CD4-positive, alpha-beta T cell (primary cell): ENCODE results near the gene WFIKKN1. TPM values are rescaled to one million over a fixed set of nuclear protein-coding genes. Genes with fewer than 3 reads are reported as not detected.
A peak's percentile ranks its signal among the peaks of the same experiment; 100 is the strongest.

Experiments
- ATAC-seq: fragments of 200-7000 bp; cut with Tn5 transposase; one replicate; pipeline ENCODE4 v1.10.0; 2022; ENCODE audit warnings: mild to moderate bottlenecking; ENCODE audit not compliant: poor library complexity
- CTCF ChIA-PET: fragments of 350-600 bp; sonication (Branson Sonifier 250); formaldehyde crosslinking; loops from one replicate; lab custom pipeline; 2021; ENCODE audit warnings: antibody characterized with exemption, inconsistent platforms; lab: Charles Lee
- POLR2A ChIA-PET: fragments of 350-600 bp; sonication (Branson Sonifier 250); formaldehyde crosslinking; loops from one replicate; lab custom pipeline; 2021; ENCODE audit warnings: antibody characterized with exemption, inconsistent platforms; lab: Charles Lee
- DNase-seq, 14 experiments: peaks; one replicate each; pipeline ENCODE4 v3.0.0-alpha.2; 2013 to 2020; ENCODE audit warnings: mixed read lengths in 2 of 14
- H3K27ac ChIP-seq, 2 donors: one replicate each; pipeline versions ENCODE4 v1.5.1 to v1.7.0; 2013; ENCODE audit warnings: low read length in 2 of 2, low read depth in 1 of 2, mild to moderate bottlenecking in 1 of 2
- H3K27me3 ChIP-seq, 2 experiments: 1 replicate in 1 of 2; 2 replicates in 1 of 2; pipeline versions ENCODE4 v1.6.1 to v1.7.0; 2013; ENCODE audit warnings: low read length in 2 of 2, control low read depth in 1 of 2, mild to moderate bottlenecking in 1 of 2, moderate library complexity in 1 of 2; ENCODE audit not compliant: insufficient read depth in 2 of 2, control insufficient read depth in 1 of 2
- H3K36me3 ChIP-seq: one replicate; pipeline ENCODE4 v1.6.1; 2013; ENCODE audit warnings: low read length, control low read depth; ENCODE audit not compliant: insufficient read depth
- H3K4me1 ChIP-seq: one replicate; pipeline ENCODE4 v1.6.1; 2013; ENCODE audit warnings: low read length, control low read depth; ENCODE audit not compliant: insufficient read depth
- H3K4me3 ChIP-seq: one replicate; pipeline ENCODE4 v1.5.1; 2013; ENCODE audit warnings: mild to moderate bottlenecking, low read length, moderate library complexity
- H3K9me3 ChIP-seq, 2 experiments: 1 replicate in 1 of 2; 2 replicates in 1 of 2; pipeline versions ENCODE4 v1.6.1 to v1.7.0; 2013; ENCODE audit warnings: low read length in 2 of 2, mild to moderate bottlenecking in 2 of 2, control low read depth in 1 of 2, moderate library complexity in 1 of 2; ENCODE audit not compliant: control insufficient read depth in 1 of 2, insufficient read depth in 1 of 2
- H3K27ac Mint-ChIP-seq: one replicate; pipeline ENCODE4 v1.8.0; 2020; ENCODE audit warnings: mixed read lengths
- H3K27me3 Mint-ChIP-seq: one replicate; pipeline ENCODE4 v1.8.0; 2021; ENCODE audit warnings: mixed read lengths
- H3K36me3 Mint-ChIP-seq: one replicate; pipeline ENCODE4 v1.8.0; 2021; ENCODE audit warnings: low read depth, mixed read lengths
- H3K4me1 Mint-ChIP-seq: one replicate; pipeline ENCODE4 v1.8.0; 2021; ENCODE audit warnings: low read depth, mixed read lengths
- H3K4me3 Mint-ChIP-seq: one replicate; pipeline ENCODE4 v1.8.0; 2020; ENCODE audit warnings: mild to moderate bottlenecking, mixed read lengths
- H3K9me3 Mint-ChIP-seq: one replicate; pipeline ENCODE4 v1.8.0; 2020; ENCODE audit warnings: mixed read lengths
- intact Hi-C, 2 experiments: fragments of 100-400 bp; cut with DNase I in 1 of 2; cut with micrococcal nuclease in 1 of 2; formaldehyde crosslinking; loops; one replicate each; pipeline versions ENCODE4 v1.15.1 to v1.9.0; 2023 to 2025; cut with DNase I, micrococcal nuclease
- total RNA-seq, 174 experiments: library from RNA in 2 of 174; stranded (reverse) in 2 of 174; gene quantifications; one replicate each; pipeline ENCODE4 v1.2.3 and lab custom pipeline; 2021 to 2026
- TF ChIP-seq, protein P1 (sequence below): fragments of 200-600 bp; IDR thresholded peaks from one replicate; pipeline ENCODE4 v1.8.0; 2022; ENCODE audit warnings: antibody characterized with exemption, mild to moderate bottlenecking

WFIKKN1 gene
- total RNA-seq, 2 experiments from 2014 or later, result 0.64 to 0.99 TPM

DNA sequence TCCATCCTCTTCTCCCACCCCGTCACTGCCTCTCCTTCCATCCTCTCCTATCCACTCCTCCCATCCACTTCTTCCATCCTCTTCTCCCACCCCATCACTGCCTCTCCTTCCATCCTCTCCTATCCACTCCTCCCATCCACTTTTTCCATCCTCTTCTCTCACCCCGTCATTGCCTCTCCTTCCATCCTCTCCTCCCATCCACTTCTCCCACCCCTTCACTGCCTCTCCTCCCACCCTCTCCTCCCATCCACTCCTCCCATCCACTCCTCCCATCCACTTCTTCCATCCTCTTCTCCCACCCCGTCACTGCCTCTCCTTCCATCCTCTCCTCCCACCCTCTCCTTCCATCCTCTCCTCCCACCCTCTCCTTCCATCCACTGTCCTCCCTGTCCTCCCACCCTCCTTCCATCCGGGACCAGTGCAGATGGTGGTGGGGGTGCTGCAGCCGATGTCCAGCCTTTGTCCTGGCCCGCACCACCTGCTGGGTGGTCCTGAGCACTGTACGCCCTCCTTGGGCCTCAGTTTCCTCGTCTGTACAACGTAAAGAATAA, 1.1 kb downstream of the WFIKKN1 start:
- ATAC-seq (no peak), DNase-seq (no peak)
- Mint-ChIP-seq H3K27ac (no peak overlapping the region), H3K27me3 (peaks cover 6% of the 10 kb centered on the region), H3K4me3 (no peak overlapping the region), H3K4me1 (peaks cover 7% of the 10 kb centered on the region), H3K36me3 (peaks cover 9% of the 10 kb centered on the region), H3K9me3 (no peaks in the 10 kb centered on the region)
- intact Hi-C loops, result no loop called here
- Histone ChIP-seq H3K27ac (no peak overlapping the region), H3K27me3 (no peaks in the 10 kb centered on the region), H3K4me3 (no peak overlapping the region), H3K36me3 (peaks cover 3% of the 10 kb centered on the region), H3K4me1 (peaks cover 28% of the 10 kb centered on the region), H3K9me3 (no peaks in the 10 kb centered on the region)
- ChIA-PET CTCF (no interaction called here), POLR2A (no interaction called here)
- TF ChIP-seq, protein P1, sequence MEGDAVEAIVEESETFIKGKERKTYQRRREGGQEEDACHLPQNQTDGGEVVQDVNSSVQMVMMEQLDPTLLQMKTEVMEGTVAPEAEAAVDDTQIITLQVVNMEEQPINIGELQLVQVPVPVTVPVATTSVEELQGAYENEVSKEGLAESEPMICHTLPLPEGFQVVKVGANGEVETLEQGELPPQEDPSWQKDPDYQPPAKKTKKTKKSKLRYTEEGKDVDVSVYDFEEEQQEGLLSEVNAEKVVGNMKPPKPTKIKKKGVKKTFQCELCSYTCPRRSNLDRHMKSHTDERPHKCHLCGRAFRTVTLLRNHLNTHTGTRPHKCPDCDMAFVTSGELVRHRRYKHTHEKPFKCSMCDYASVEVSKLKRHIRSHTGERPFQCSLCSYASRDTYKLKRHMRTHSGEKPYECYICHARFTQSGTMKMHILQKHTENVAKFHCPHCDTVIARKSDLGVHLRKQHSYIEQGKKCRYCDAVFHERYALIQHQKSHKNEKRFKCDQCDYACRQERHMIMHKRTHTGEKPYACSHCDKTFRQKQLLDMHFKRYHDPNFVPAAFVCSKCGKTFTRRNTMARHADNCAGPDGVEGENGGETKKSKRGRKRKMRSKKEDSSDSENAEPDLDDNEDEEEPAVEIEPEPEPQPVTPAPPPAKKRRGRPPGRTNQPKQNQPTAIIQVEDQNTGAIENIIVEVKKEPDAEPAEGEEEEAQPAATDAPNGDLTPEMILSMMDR, result no peak

DNA sequence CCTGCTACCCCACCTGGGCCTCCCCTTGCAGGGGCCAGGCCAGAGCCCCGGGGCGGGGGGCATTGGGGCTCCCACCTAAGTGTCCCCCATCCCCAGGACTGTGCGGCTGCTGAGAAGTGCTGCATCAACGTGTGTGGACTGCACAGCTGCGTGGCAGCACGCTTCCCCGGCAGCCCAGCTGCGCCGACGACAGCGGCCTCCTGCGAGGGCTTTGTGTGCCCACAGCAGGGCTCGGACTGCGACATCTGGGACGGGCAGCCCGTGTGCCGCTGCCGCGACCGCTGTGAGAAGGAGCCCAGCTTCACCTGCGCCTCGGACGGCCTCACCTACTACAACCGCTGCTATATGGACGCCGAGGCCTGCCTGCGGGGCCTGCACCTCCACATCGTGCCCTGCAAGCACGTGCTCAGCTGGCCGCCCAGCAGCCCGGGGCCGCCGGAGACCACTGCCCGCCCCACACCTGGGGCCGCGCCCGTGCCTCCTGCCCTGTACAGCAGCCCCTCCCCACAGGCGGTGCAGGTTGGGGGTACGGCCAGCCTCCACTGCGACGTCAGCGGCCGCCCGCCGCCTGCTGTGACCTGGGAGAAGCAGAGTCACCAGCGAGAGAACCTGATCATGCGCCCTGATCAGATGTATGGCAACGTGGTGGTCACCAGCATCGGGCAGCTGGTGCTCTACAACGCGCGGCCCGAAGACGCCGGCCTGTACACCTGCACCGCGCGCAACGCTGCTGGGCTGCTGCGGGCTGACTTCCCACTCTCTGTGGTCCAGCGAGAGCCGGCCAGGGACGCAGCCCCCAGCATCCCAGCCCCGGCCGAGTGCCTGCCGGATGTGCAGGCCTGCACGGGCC, 1.9 kb downstream of the WFIKKN1 start:
- Mint-ChIP-seq H3K9me3 (no peaks in the 10 kb centered on the region), H3K36me3 (peaks cover 9% of the 10 kb centered on the region), H3K27me3 (peaks cover 6% of the 10 kb centered on the region), H3K4me3 (no peak overlapping the region), H3K27ac (no peak overlapping the region), H3K4me1 (peaks cover 8% of the 10 kb centered on the region)
- intact Hi-C loops, result no loop called here
- H3K27me3 ChIP-seq, result no peaks in the 10 kb centered on the region
- H3K4me1 ChIP-seq, result peaks cover 34% of the 10 kb centered on the region
- ChIA-PET CTCF (no interaction called here), POLR2A (no interaction called here)
- peaks cover 0 to 6% of the 10 kb centered on the region in 2 experiments for H3K9me3 ChIP-seq
- H3K4me3 ChIP-seq, result no peak overlapping the region
- no peaks in the 10 kb centered on the region for H3K36me3 ChIP-seq
- ATAC-seq (no peak), DNase-seq (peak in 1 of 14 experiments; percentile 42)
- TF ChIP-seq, protein P1, result no peak
- H3K27ac ChIP-seq, result no peak overlapping the region

DNA sequence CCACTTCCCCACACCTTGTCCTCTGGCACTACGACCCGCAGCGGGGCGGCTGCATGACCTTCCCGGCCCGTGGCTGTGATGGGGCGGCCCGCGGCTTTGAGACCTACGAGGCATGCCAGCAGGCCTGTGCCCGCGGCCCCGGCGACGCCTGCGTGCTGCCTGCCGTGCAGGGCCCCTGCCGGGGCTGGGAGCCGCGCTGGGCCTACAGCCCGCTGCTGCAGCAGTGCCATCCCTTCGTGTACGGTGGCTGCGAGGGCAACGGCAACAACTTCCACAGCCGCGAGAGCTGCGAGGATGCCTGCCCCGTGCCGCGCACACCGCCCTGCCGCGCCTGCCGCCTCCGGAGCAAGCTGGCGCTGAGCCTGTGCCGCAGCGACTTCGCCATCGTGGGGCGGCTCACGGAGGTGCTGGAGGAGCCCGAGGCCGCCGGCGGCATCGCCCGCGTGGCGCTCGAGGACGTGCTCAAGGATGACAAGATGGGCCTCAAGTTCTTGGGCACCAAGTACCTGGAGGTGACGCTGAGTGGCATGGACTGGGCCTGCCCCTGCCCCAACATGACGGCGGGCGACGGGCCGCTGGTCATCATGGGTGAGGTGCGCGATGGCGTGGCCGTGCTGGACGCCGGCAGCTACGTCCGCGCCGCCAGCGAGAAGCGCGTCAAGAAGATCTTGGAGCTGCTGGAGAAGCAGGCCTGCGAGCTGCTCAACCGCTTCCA, 2.7 kb downstream of the WFIKKN1 start:
- Mint-ChIP-seq H3K27me3 (peaks cover 6% of the 10 kb centered on the region), H3K36me3 (peaks cover 9% of the 10 kb centered on the region), H3K27ac (no peak overlapping the region), H3K4me3 (peak overlapping the region; percentile 79), H3K4me1 (peaks cover 8% of the 10 kb centered on the region), H3K9me3 (no peaks in the 10 kb centered on the region)
- no peak overlapping the region for H3K27ac ChIP-seq
- TF ChIP-seq, protein P1, result no peak
- intact Hi-C loops, result no loop called here
- ChIA-PET CTCF (no interaction called here), POLR2A (no interaction called here)
- H3K4me1 ChIP-seq, result peaks cover 36% of the 10 kb centered on the region
- ATAC-seq (no peak), DNase-seq (no peak)
- no peaks in the 10 kb centered on the region for H3K27me3 ChIP-seq
- no peaks in the 10 kb centered on the region for H3K36me3 ChIP-seq
- peaks cover 0 to 10% of the 10 kb centered on the region in 2 experiments for H3K9me3 ChIP-seq
- no peak overlapping the region for H3K4me3 ChIP-seq
